ENCODE measurements around the gene ZCCHC14. TPM values are rescaled to one million over a fixed set of nuclear protein-coding genes. Genes with fewer than 3 reads are reported as not detected.

The ZCCHC14 gene
- total and polyA plus RNA-seq, 10 of the 15 experiments (the other 5 are each of a cell fraction or from before 2014, with no cell fraction given), result 0.02 to 0.26 (median 0.05) TPM; not detected in 3

GRCh38 chr16:87410968-87411367 is 81.9 kb downstream of the ZCCHC14 start:
- RAD21 ChIA-PET (ENCODE audit: unreplicated experiment), result no interaction called here
- in situ Hi-C loops (cut with MboI), result no loop called here

More at GRCh38 chr16:87410968-87411367, 81.9 kb downstream of the ZCCHC14 start:
- Histone ChIP-seq H3K9ac (ENCODE audit: control insufficient read depth, insufficient read depth, low read length) (no peak overlapping the region), H3K27ac (ENCODE audit: control insufficient read depth, insufficient read depth) (no peak overlapping the region), H3K4me2 (ENCODE audit: control insufficient read depth, insufficient read depth) (no peak overlapping the region), H2AFZ (ENCODE audit: control insufficient read depth, low read depth, low read length) (no peak overlapping the region), H3K27me3 (replicated peaks in 1 of 2; ENCODE audit: control insufficient read depth in 2 of 2, insufficient read depth in 2 of 2, low read length in 1 of 2) (peaks cover 0 to 5% of the 10 kb centered on the region in 2 experiments; a peak in 2 of 4 replicates), H3K79me2 (ENCODE audit: control insufficient read depth, insufficient read depth, low read length) (no peaks in the 10 kb centered on the region), H3K4me3 (no peak overlapping the region), H3K4me1 (ENCODE audit: control insufficient read depth, insufficient read depth, low read length) (peaks cover 11% of the 10 kb centered on the region), H3K36me3 (ENCODE audit: control insufficient read depth in 2 of 2, insufficient read depth in 2 of 2, low read length in 1 of 2) (no peaks in the 10 kb centered on the region), H4K20me1 (ENCODE audit: control insufficient read depth, insufficient read depth) (no peaks in the 10 kb centered on the region; the same call in none of the 2 replicates), H3K9me3 (replicated peaks; ENCODE audit: control insufficient read depth, insufficient read depth, low read length) (no peaks in the 10 kb centered on the region; the same call in 2 of the 3 replicates)
- 79% methylated on average over 14 of the region's 14 CpGs for WGBS (ENCODE audit: insufficient coverage, insufficient replicate concordance, low lambda C conversion rate, missing lambda C conversion rate)
- BruUV-seq (replicated peaks), result no TSS peak
- ChIA-PET POLR2A (no interaction called here), SMC1A (ENCODE audit: uncharacterized antibody, unreplicated experiment) (no interaction called here), CTCF (no interaction called here)
- no peak for DNase-seq (ENCODE audit: low read depth, low spot score)
- intact Hi-C loops (cut with micrococcal nuclease; ENCODE audit: unreplicated experiment), result no loop called here
- no peak for FAIRE-seq
- TF ChIP-seq CHD4 (IDR thresholded peaks at IDR 0.05) (no peak), CHD2 (IDR thresholded peaks at IDR 0.05; ENCODE audit: borderline replicate concordance, low read depth, low read length) (no peak), TAF1 (IDR thresholded peaks at IDR 0.05; ENCODE audit: borderline replicate concordance, low read depth, low read length) (no peak), SMC3 (IDR thresholded peaks at IDR 0.05; ENCODE audit: borderline replicate concordance, low read length) (no peak), ZNF384 (IDR thresholded peaks at IDR 0.05; ENCODE audit: borderline replicate concordance, low read depth, low read length) (no peak), REST (IDR thresholded peaks at IDR 0.05; ENCODE audit: low read depth, low read length) (no peak), NFYB (IDR thresholded peaks at IDR 0.05; ENCODE audit: insufficient read depth, low read depth, low read length) (no peak)
- TF ChIP-seq, protein P1, sequence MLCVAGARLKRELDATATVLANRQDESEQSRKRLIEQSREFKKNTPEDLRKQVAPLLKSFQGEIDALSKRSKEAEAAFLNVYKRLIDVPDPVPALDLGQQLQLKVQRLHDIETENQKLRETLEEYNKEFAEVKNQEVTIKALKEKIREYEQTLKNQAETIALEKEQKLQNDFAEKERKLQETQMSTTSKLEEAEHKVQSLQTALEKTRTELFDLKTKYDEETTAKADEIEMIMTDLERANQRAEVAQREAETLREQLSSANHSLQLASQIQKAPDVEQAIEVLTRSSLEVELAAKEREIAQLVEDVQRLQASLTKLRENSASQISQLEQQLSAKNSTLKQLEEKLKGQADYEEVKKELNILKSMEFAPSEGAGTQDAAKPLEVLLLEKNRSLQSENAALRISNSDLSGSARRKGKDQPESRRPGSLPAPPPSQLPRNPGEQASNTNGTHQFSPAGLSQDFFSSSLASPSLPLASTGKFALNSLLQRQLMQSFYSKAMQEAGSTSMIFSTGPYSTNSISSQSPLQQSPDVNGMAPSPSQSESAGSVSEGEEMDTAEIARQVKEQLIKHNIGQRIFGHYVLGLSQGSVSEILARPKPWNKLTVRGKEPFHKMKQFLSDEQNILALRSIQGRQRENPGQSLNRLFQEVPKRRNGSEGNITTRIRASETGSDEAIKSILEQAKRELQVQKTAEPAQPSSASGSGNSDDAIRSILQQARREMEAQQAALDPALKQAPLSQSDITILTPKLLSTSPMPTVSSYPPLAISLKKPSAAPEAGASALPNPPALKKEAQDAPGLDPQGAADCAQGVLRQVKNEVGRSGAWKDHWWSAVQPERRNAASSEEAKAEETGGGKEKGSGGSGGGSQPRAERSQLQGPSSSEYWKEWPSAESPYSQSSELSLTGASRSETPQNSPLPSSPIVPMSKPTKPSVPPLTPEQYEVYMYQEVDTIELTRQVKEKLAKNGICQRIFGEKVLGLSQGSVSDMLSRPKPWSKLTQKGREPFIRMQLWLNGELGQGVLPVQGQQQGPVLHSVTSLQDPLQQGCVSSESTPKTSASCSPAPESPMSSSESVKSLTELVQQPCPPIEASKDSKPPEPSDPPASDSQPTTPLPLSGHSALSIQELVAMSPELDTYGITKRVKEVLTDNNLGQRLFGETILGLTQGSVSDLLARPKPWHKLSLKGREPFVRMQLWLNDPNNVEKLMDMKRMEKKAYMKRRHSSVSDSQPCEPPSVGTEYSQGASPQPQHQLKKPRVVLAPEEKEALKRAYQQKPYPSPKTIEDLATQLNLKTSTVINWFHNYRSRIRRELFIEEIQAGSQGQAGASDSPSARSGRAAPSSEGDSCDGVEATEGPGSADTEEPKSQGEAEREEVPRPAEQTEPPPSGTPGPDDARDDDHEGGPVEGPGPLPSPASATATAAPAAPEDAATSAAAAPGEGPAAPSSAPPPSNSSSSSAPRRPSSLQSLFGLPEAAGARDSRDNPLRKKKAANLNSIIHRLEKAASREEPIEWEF (IDR thresholded peaks at IDR 0.05; ENCODE audit: insufficient replicate concordance, low read depth, low read length), result no peak
- TF ChIP-seq, protein P2, sequence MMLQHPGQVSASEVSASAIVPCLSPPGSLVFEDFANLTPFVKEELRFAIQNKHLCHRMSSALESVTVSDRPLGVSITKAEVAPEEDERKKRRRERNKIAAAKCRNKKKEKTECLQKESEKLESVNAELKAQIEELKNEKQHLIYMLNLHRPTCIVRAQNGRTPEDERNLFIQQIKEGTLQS (IDR thresholded peaks at IDR 0.05; ENCODE audit: borderline replicate concordance, extremely low read depth, low read depth, low read length), result no peak
- TF ChIP-seq, protein P3, sequence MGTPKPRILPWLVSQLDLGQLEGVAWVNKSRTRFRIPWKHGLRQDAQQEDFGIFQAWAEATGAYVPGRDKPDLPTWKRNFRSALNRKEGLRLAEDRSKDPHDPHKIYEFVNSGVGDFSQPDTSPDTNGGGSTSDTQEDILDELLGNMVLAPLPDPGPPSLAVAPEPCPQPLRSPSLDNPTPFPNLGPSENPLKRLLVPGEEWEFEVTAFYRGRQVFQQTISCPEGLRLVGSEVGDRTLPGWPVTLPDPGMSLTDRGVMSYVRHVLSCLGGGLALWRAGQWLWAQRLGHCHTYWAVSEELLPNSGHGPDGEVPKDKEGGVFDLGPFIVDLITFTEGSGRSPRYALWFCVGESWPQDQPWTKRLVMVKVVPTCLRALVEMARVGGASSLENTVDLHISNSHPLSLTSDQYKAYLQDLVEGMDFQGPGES (IDR thresholded peaks at IDR 0.05), result no peak
- ATAC-seq, result no peak
